AG10803 (cell line): ENCODE results near the gene KIRREL1.
"Not testable (repeated sequence)": the region's sequence is repeated elsewhere in the genome, so short reads cannot be mapped to it uniquely, and the experiment has no call there.

Experiments
- DNase-seq: peaks from one replicate; pipeline ENCODE4 v3.0.0; 2010; ENCODE audit warnings: low read depth
- H3K4me3 ChIP-seq: 2 replicates; pipeline ENCODE4 v1.5.1; 2011; ENCODE audit warnings: mild to moderate bottlenecking, low read length, control low read depth
- CTCF ChIP-seq: conservative IDR thresholded peaks from 2 replicates; pipeline ENCODE4 v1.5.1; 2011; ENCODE audit warnings: mild to moderate bottlenecking, low read length, control low read depth, inconsistent platforms

The KIRREL1 gene

DNA sequence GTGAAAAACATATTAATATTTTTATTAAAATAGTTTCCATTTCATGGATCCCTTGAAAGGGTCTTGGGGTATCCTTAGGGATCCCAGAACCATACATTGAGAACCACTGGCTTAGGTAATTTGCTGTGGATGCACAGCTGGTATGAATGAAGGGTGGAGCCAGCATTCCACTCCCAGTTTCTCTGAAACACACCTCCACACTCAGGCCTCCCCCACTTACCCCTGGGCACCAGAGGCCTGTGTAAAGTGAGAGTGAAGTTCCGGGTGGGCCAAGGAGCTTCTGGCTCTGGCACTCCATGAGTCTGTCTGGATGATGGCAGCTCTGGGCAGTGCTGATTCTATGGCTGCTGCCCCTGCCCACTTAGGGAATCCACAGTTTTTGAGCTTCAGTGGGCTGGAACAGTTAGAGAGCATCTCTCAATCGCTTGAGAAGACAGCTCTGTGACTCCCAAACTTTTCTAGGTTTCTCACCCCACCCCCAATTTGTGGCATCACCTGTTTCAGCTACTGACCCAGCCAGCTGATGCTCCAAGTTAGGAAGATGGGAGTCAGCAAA is 129.5 kb downstream of the KIRREL1 start:
- no peak for TF ChIP-seq CTCF
- DNase-seq = no peak
- no peak overlapping the region for H3K4me3 ChIP-seq

- TF ChIP-seq CTCF = no peak
- DNase-seq = no peak
- no peak overlapping the region for H3K4me3 ChIP-seq
These were observed 130.6 kb downstream of the KIRREL1 start for GRCh38 chr1:158124034-158124433.

DNA sequence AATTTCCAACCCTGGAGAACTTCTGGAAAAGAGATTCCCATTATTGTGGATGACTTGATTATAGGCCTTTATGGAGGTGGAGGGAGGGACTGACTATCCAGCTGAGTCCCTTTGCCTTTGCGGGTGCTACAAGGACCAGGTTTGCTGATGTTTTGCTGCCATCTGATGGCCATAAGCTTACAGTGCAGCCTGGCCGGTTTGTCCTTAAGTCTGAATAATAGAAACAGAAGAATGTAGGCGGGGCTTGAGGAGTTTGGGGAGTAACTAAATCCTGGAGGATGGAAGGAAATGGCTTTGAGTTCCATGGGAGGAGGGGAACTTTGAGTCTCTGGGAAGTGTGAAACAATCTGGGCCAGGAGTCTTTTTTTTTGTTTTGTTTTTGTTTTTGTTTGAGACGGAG is 131.6 kb downstream of the KIRREL1 start:
- peak; percentile 94 for DNase-seq
- TF ChIP-seq CTCF = peak; percentile 98
- H3K4me3 ChIP-seq = no peak overlapping the region

- no peak overlapping the region for H3K4me3 ChIP-seq
- DNase-seq = no peak
- no peak for TF ChIP-seq CTCF
These were observed 133.0 kb downstream of the KIRREL1 start for GRCh38 chr1:158126425-158126824.

GRCh38 chr1:158128531-158128930 is 135.1 kb downstream of the KIRREL1 start:
- not testable (repeated sequence) for H3K4me3 ChIP-seq, DNase-seq

DNA sequence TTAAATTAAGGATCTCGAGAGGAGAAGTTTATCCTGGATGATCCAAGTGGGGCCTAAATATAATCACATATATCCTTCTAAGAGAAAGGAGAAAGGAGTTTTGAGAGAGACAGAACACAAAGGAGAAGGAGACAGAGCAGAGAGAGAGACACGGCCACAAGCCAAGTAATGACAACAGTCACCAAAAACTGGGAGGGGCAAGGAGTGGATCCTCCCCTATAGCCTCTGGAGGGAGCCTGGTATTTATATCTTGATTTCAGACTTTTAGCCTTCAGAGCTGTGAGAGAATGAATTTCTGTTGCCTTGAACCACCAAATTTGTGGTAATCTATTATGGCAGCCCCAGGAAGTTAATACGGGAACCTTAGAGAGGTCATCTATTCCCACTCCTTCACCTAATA is 137.8 kb downstream of the KIRREL1 start:
- no peak for TF ChIP-seq CTCF
- DNase-seq = no peak
- no peak overlapping the region for H3K4me3 ChIP-seq

GRCh38 chr1:158140764-158141192 is 147.3 kb downstream of the KIRREL1 start:
- TF ChIP-seq CTCF = no peak
- DNase-seq = no peak
- H3K4me3 ChIP-seq = no peak overlapping the region

- H3K4me3 ChIP-seq = no peak overlapping the region
- peak; percentile 35 for DNase-seq
- no peak for TF ChIP-seq CTCF
These were observed 151.8 kb downstream of the KIRREL1 start for GRCh38 chr1:158145173-158145719.
